GM18870 (cell line): ENCODE results near the gene SLC1A2.

ENCODE experiments used
- ATAC-seq: cut with Tn5 transposase; IDR thresholded peaks from one replicate; pipeline ENCODE4 v1.9.1; 2021; ENCODE audit warnings: moderate library complexity; ENCODE audit not compliant: unreplicated experiment

Gene SLC1A2

GRCh38 chr11:35419184-35419829 lies at the start of gene SLC1A2:
Gene SLC1A2 (minus strand): TSS chr11:35419558. CDS start chr11:35418966, 592 bp downstream.
- ATAC-seq, result no peak

GRCh38 chr11:35466058-35466457 lies 46.7 kb upstream of the SLC1A2 start:
- ATAC-seq, result no peak

GRCh38 chr11:35464308-35464707 lies 45.0 kb upstream of the SLC1A2 start:
- ATAC-seq, result no peak

GRCh38 chr11:35463331-35463751 lies 44.0 kb upstream of the SLC1A2 start:
- ATAC-seq, result no peak

- no peak for ATAC-seq
Observed at GRCh38 chr11:35461917-35462538, 42.7 kb upstream of the SLC1A2 start.

GRCh38 chr11:35459489-35459888 lies 40.1 kb upstream of the SLC1A2 start:
- ATAC-seq, result no peak

- ATAC-seq, result no peak
Observed at GRCh38 chr11:35458846-35459245, 39.5 kb upstream of the SLC1A2 start.

- ATAC-seq, result no peak
Observed at GRCh38 chr11:35454362-35454761, 35.0 kb upstream of the SLC1A2 start.

- no peak for ATAC-seq
Observed at GRCh38 chr11:35436581-35437250, 17.4 kb upstream of the SLC1A2 start.

GRCh38 chr11:35433588-35433987 lies 14.2 kb upstream of the SLC1A2 start:
- no peak for ATAC-seq

- ATAC-seq, result no peak
Observed at GRCh38 chr11:35432464-35432863, 13.1 kb upstream of the SLC1A2 start.

- no peak for ATAC-seq
Observed at GRCh38 chr11:35427071-35427470, 7.7 kb upstream of the SLC1A2 start.

- no peak for ATAC-seq
Observed at GRCh38 chr11:35426351-35426750, 7.0 kb upstream of the SLC1A2 start.

GRCh38 chr11:35425603-35426212 lies 6.3 kb upstream of the SLC1A2 start:
- ATAC-seq, result no peak

GRCh38 chr11:35424157-35424940 lies 5.0 kb upstream of the SLC1A2 start:
- ATAC-seq, result no peak

- no peak for ATAC-seq
Observed at GRCh38 chr11:35420371-35420770, 1.0 kb upstream of the SLC1A2 start.

GRCh38 chr11:35419830-35420333 lies 524 bp upstream of the SLC1A2 start:
- ATAC-seq, result no peak

GRCh38 chr11:35418282-35419183 lies 825 bp downstream of the SLC1A2 start:
- no peak for ATAC-seq

GRCh38 chr11:35415487-35415886 lies 3.9 kb downstream of the SLC1A2 start:
- no peak for ATAC-seq

- no peak for ATAC-seq
Observed at GRCh38 chr11:35414776-35415175, 4.6 kb downstream of the SLC1A2 start.
